K562 (cell line): ENCODE results near the gene TMCO2. TPM values are rescaled to one million over a fixed set of nuclear protein-coding genes. Genes with fewer than 3 reads are reported as not detected.

Experiments
- ATAC-seq: fragments of 200-7000 bp; cut with Tn5 transposase; 3 replicates; pipeline ENCODE4 v1.9.1; 2020; ENCODE audit warnings: moderate library complexity
- BruUV-seq: library from RNA; stranded (reverse); fragments of 400-500 nt; replicated peaks from 2 replicates; lab custom pipeline; 2021; lab: Mats Ljungman, UMichigan
- CTCF ChIA-PET: fragments of 300-600 bp; formaldehyde crosslinking; extraction: SDS; loops from one replicate; lab custom pipeline; 2021; ENCODE audit warnings: low intra/inter-chr PET ratio; lab: Yijun Ruan, JAX
- POLR2A ChIA-PET: fragments of 300-600, 350-650 bp; sonication (Branson Sonifier 250); formaldehyde crosslinking; extraction: SDS; loops from one replicate; lab custom pipeline; 2021; ENCODE audit warnings: antibody characterized with exemption, inconsistent platforms; lab: Yijun Ruan, JAX
- DNase-seq, 4 experiments: peaks; one replicate each; pipeline versions ENCODE4 v3.0.0 to v3.0.0-alpha.2; 2011 to 2018; ENCODE audit warnings: low spot score in 3 of 4, mixed read lengths in 3 of 4; ENCODE audit errors: extremely low read depth in 1 of 4
- FAIRE-seq: peaks from 2 replicates; lab custom pipeline; 2011; peaks lifted over from hg19 to GRCh38; lab: Jason Lieb, UNC
- H2AFZ ChIP-seq: 2 replicates; pipeline ENCODE4 v1.6.0; 2011; ENCODE audit warnings: low read depth, low read length, control low read depth, inconsistent platforms
- H3K27ac ChIP-seq: fragments of 200-600 bp; 3 replicates; pipeline ENCODE4 v1.8.0; 2011; ENCODE audit warnings: low read depth, mild to moderate bottlenecking, control low read depth, inconsistent platforms, low read length, moderate library complexity, mixed read lengths; ENCODE audit errors: extremely low read depth
- H3K27me3 ChIP-seq, 2 experiments: fragments of 300-600 bp in 1 of 2; 2 replicates in 1 of 2; 3 replicates in 1 of 2; pipeline versions ENCODE4 v1.6.0 to v1.8.0; 2011; ENCODE audit warnings: inconsistent platforms in 2 of 2, low read length in 2 of 2, mild to moderate bottlenecking in 1 of 2, mixed read lengths in 1 of 2, moderate library complexity in 1 of 2; ENCODE audit not compliant: control insufficient read depth in 2 of 2, insufficient read depth in 2 of 2
- H3K36me3 ChIP-seq: fragments of 300-600 bp; 3 replicates; pipeline ENCODE4 v1.8.0; 2011; ENCODE audit warnings: mild to moderate bottlenecking, low read length, inconsistent platforms; ENCODE audit not compliant: control insufficient read depth, insufficient read depth
- H3K4me1 ChIP-seq, 2 experiments: fragments of 200-600 bp in 1 of 2; replicated peaks in 1 of 2; 2 replicates in 1 of 2; 3 replicates in 1 of 2; pipeline versions ENCODE4 v1.5.1 to v1.8.0; 2011; ENCODE audit warnings: inconsistent platforms in 2 of 2, low read length in 2 of 2, mild to moderate bottlenecking in 1 of 2, mixed read lengths in 1 of 2, moderate library complexity in 1 of 2; ENCODE audit not compliant: control insufficient read depth in 2 of 2, insufficient read depth in 2 of 2
- H3K4me2 ChIP-seq: 2 replicates; pipeline ENCODE4 v1.6.1; 2011; ENCODE audit warnings: low read length, control low read depth, inconsistent platforms, mixed read lengths; ENCODE audit not compliant: insufficient read depth
- H3K4me3 ChIP-seq: fragments of 200-600 bp; sonication (generic), shearing (Covaris generic); 2 replicates; pipeline ENCODE4 v1.5.1; 2016; ENCODE audit warnings: control low read depth, inconsistent platforms
- H3K79me2 ChIP-seq: fragments of 200-600 bp; 3 replicates; pipeline ENCODE4 v1.8.0; 2011; ENCODE audit warnings: low read length, inconsistent platforms; ENCODE audit not compliant: control insufficient read depth, insufficient read depth
- H3K9ac ChIP-seq, 2 experiments: 2 replicates each; pipeline versions ENCODE4 v1.6.0 to v1.6.1; 2011; ENCODE audit warnings: low read depth in 2 of 2, low read length in 2 of 2, control low read depth in 1 of 2, inconsistent platforms in 1 of 2, mild to moderate bottlenecking in 1 of 2, mixed read lengths in 1 of 2; ENCODE audit not compliant: insufficient read depth in 1 of 2
- H3K9me1 ChIP-seq: one replicate; pipeline ENCODE4 v1.6.0; 2011; ENCODE audit warnings: inconsistent platforms, mild to moderate bottlenecking, low read length, moderate library complexity; ENCODE audit not compliant: control insufficient read depth, insufficient read depth
- H3K9me3 ChIP-seq: replicated peaks from 2 replicates; pipeline ENCODE4 v1.5.1; 2011; ENCODE audit warnings: low read depth, low read length, inconsistent platforms; ENCODE audit not compliant: control insufficient read depth, insufficient read depth
- H4K20me1 ChIP-seq: replicated peaks from 2 replicates; pipeline ENCODE4 v1.6.1; 2011; ENCODE audit warnings: low read length, inconsistent platforms, mixed read lengths; ENCODE audit not compliant: control insufficient read depth, insufficient read depth
- CCAR2 ChIP-seq: fragments of 200-400 bp; formaldehyde crosslinking; IDR thresholded peaks from 2 replicates; pipeline ENCODE4 v1.6.1; 2017; ENCODE audit warnings: mild to moderate bottlenecking, low read depth, low read length
- GTF2B ChIP-seq: IDR thresholded peaks from 2 replicates; pipeline ENCODE4 v1.6.1; 2011; ENCODE audit not compliant: insufficient read length; ENCODE audit errors: extremely low read depth
- NR2C1 ChIP-seq, 2 experiments: fragments of 450-650 bp; IDR thresholded peaks; 2 replicates each; pipeline ENCODE4 v1.6.1; 2017; ENCODE audit warnings: mild to moderate bottlenecking in 2 of 2, antibody characterized with exemption in 1 of 2, inconsistent platforms in 1 of 2, missing compliant biosample characterization in 1 of 2, missing genetic modification characterization in 1 of 2
- RBM15 ChIP-seq: fragments of 200-400 bp; formaldehyde crosslinking; IDR thresholded peaks from 2 replicates; pipeline ENCODE4 v1.6.1; 2018; ENCODE audit warnings: mild to moderate bottlenecking, low read length, moderate library complexity; ENCODE audit not compliant: insufficient read depth
- SMC3 ChIP-seq: conservative IDR thresholded peaks from 2 replicates; pipeline ENCODE4 v1.6.1; 2011; ENCODE audit warnings: low read depth, low read length, improper control_type of control experiment; ENCODE audit not compliant: insufficient read depth
- SUPT5H ChIP-seq: fragments of 450-650 bp; IDR thresholded peaks from 2 replicates; pipeline ENCODE4 v1.6.1; 2016
- ZNF76 ChIP-seq: fragments of 250-450 bp; sonication (Bioruptor Pico); IDR thresholded peaks from 2 replicates; pipeline ENCODE4 v1.4.0; 2020; ENCODE audit warnings: mild to moderate bottlenecking, moderate library complexity, borderline replicate concordance
- WGBS: fragments of 100-300 bp; shearing (Covaris generic); methylation state at CpG from one replicate; pipeline ENCODE4 v1.1.6; 2016; ENCODE audit warnings: low coverage, mixed read lengths; ENCODE audit not compliant: insufficient coverage; ENCODE audit errors: missing lambda C conversion rate; 5-methylcytosine and 5-hydroxymethylcytosine counted together
- in situ Hi-C: fragments of 300-500 bp; cut with MboI; formaldehyde crosslinking; loops from 4 replicates; pipeline ENCODE4 v1.15.0; 2018; ENCODE audit warnings: inconsistent platforms, mixed read lengths
- intact Hi-C: fragments of 100-400 bp; cut with micrococcal nuclease; formaldehyde crosslinking; loops from 2 replicates; pipeline ENCODE4 v1.14.2; 2022
- polyA plus RNA-seq, 8 experiments: library from polyadenylated mRNA; depleted of rRNA in 4 of 8; stranded (reverse) in 5 of 8; unstranded in 3 of 8; fragments of >200 nt; fragmentation: Nextera tagmentation in 2 of 8; fragmentation: Illumina TruSeq in 1 of 8; extraction: Ambion mirVana in 2 of 8; extraction: Trizol in 1 of 8; gene quantifications; 2 replicates each; pipeline versions ENCODE4 v1.2.1 to v1.2.3, GENCODE V29; 2011 to 2014; ENCODE audit warnings: inconsistent platforms in 1 of 8, missing spikeins in 1 of 8
- total RNA-seq, 7 experiments: library from RNA; depleted of rRNA in 6 of 7; stranded (reverse); fragments of >200 nt in 6 of 7; fragmentation: Illumina TruSeq in 2 of 7; extraction: Trizol in 2 of 7; gene quantifications; 2 replicates each; pipeline versions ENCODE4 v1.2.1 to v1.2.3, GENCODE V29; 2011 to 2021; ENCODE audit warnings: low replicate concordance in 1 of 7
- TF ChIP-seq, protein P1 (sequence below): sonication (generic); formaldehyde crosslinking; IDR thresholded peaks from 2 replicates; pipeline ENCODE4 v1.9.0; 2022; ENCODE audit warnings: mild to moderate bottlenecking, missing genetic modification reagents
- TF ChIP-seq, protein P2 (sequence below): conservative IDR thresholded peaks from 2 replicates; pipeline ENCODE4 v1.6.1; 2011; ENCODE audit warnings: low read depth, mild to moderate bottlenecking, low read length; ENCODE audit not compliant: control insufficient read depth
- TF ChIP-seq, protein P3 (sequence below): fragments of 450-650 bp; IDR thresholded peaks from 2 replicates; pipeline ENCODE4 v1.6.1; 2017; ENCODE audit warnings: antibody characterized with exemption, mild to moderate bottlenecking
- TF ChIP-seq, protein P4 (sequence below): fragments of 150-350 bp; conservative IDR thresholded peaks from 2 replicates; pipeline ENCODE4 v1.6.1; 2014; ENCODE audit warnings: low read length

Gene TMCO2
- total and polyA plus RNA-seq, 9 of the 15 experiments (the other 6 are each of a cell fraction or from before 2014, with no cell fraction given), result not detected

DNA sequence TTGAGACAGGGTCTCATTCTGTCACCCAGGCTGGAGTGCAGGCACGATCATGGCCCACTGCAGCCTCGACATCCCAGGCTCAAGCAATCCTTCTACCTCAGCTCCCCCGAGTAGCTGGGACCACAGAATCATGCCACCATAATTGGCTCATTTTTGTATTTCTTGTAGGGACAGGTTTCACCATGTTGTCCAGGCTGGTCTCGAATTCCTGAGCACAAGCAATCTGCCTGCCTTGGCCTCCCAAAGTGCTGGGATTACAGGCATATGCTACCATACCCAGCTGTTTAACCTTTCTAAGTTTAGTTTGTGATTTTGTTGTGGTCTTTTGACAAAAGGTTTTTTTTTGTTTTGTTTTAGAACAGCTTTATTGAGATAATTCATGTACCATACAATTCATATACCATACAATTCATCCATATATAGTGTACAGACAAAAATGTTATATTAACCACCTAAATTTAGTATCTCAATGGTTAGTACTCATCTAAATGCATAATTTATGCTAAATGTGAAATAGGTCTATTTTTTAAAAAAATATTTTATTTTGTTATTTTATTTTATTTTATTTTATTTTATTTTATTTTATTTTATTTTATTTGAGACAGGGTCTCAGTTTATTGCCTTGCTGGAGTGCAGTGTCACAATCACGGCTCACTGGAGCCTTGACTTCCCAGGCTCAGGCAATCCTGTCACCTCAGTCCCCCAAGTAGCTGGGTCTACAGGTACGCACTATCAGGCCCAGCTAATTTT lies 19.2 kb downstream of the TMCO2 start:
- Histone ChIP-seq H3K79me2 (peaks cover 39% of the 10 kb centered on the region), H2AFZ (no peak overlapping the region), H3K27ac (no peak overlapping the region), H3K4me2 (no peak overlapping the region), H3K9me1 (no peaks in the 10 kb centered on the region), H4K20me1 (no peaks in the 10 kb centered on the region), H3K9ac (no peak overlapping the region), H3K9me3 (no peaks in the 10 kb centered on the region), H3K4me1 (no peaks in the 10 kb centered on the region), H3K4me3 (no peak overlapping the region), H3K27me3 (no peaks in the 10 kb centered on the region), H3K36me3 (peaks cover 93% of the 10 kb centered on the region)
- BruUV-seq, result no TSS peak
- POLR2A ChIA-PET, result interaction anchor here (0.6 to 1.3 kb wide), 5 partner anchors 11 to 183 kb away, joined by 3 to 4 read pairs (median 4); partner anchors contain the start of gene TMCO2
- FAIRE-seq, result peak; percentile 29
- WGBS, result 97% methylated on average over 5 of the region's 6 CpGs
- CTCF ChIA-PET, result no interaction called here
- ATAC-seq, result no peak
- intact Hi-C loops, result no loop called here
- in situ Hi-C loops, result no loop called here
- DNase-seq, result no peak
- TF ChIP-seq GTF2B (no peak), ZNF76 (CRISPR knock-in tag) (no peak), SUPT5H (no peak), CCAR2 (no peak), RBM15 (no peak), NR2C1 (IDR thresholded peaks at IDR 0.05) (no peak), NR2C1 (tag; IDR thresholded peaks at IDR 0.05) (no peak), SMC3 (no peak)
- TF ChIP-seq, protein P1, sequence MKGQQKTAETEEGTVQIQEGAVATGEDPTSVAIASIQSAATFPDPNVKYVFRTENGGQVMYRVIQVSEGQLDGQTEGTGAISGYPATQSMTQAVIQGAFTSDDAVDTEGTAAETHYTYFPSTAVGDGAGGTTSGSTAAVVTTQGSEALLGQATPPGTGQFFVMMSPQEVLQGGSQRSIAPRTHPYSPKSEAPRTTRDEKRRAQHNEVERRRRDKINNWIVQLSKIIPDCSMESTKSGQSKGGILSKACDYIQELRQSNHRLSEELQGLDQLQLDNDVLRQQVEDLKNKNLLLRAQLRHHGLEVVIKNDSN (CRISPR knock-in tag), result no peak
- TF ChIP-seq, protein P2, sequence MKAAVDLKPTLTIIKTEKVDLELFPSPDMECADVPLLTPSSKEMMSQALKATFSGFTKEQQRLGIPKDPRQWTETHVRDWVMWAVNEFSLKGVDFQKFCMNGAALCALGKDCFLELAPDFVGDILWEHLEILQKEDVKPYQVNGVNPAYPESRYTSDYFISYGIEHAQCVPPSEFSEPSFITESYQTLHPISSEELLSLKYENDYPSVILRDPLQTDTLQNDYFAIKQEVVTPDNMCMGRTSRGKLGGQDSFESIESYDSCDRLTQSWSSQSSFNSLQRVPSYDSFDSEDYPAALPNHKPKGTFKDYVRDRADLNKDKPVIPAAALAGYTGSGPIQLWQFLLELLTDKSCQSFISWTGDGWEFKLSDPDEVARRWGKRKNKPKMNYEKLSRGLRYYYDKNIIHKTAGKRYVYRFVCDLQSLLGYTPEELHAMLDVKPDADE, result no peak
- TF ChIP-seq, protein P3, sequence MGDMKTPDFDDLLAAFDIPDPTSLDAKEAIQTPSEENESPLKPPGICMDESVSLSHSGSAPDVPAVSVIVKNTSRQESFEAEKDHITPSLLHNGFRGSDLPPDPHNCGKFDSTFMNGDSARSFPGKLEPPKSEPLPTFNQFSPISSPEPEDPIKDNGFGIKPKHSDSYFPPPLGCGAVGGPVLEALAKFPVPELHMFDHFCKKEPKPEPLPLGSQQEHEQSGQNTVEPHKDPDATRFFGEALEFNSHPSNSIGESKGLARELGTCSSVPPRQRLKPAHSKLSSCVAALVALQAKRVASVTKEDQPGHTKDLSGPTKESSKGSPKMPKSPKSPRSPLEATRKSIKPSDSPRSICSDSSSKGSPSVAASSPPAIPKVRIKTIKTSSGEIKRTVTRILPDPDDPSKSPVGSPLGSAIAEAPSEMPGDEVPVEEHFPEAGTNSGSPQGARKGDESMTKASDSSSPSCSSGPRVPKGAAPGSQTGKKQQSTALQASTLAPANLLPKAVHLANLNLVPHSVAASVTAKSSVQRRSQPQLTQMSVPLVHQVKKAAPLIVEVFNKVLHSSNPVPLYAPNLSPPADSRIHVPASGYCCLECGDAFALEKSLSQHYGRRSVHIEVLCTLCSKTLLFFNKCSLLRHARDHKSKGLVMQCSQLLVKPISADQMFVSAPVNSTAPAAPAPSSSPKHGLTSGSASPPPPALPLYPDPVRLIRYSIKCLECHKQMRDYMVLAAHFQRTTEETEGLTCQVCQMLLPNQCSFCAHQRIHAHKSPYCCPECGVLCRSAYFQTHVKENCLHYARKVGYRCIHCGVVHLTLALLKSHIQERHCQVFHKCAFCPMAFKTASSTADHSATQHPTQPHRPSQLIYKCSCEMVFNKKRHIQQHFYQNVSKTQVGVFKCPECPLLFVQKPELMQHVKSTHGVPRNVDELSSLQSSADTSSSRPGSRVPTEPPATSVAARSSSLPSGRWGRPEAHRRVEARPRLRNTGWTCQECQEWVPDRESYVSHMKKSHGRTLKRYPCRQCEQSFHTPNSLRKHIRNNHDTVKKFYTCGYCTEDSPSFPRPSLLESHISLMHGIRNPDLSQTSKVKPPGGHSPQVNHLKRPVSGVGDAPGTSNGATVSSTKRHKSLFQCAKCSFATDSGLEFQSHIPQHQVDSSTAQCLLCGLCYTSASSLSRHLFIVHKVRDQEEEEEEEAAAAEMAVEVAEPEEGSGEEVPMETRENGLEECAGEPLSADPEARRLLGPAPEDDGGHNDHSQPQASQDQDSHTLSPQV, result no peak
- TF ChIP-seq, protein P4, sequence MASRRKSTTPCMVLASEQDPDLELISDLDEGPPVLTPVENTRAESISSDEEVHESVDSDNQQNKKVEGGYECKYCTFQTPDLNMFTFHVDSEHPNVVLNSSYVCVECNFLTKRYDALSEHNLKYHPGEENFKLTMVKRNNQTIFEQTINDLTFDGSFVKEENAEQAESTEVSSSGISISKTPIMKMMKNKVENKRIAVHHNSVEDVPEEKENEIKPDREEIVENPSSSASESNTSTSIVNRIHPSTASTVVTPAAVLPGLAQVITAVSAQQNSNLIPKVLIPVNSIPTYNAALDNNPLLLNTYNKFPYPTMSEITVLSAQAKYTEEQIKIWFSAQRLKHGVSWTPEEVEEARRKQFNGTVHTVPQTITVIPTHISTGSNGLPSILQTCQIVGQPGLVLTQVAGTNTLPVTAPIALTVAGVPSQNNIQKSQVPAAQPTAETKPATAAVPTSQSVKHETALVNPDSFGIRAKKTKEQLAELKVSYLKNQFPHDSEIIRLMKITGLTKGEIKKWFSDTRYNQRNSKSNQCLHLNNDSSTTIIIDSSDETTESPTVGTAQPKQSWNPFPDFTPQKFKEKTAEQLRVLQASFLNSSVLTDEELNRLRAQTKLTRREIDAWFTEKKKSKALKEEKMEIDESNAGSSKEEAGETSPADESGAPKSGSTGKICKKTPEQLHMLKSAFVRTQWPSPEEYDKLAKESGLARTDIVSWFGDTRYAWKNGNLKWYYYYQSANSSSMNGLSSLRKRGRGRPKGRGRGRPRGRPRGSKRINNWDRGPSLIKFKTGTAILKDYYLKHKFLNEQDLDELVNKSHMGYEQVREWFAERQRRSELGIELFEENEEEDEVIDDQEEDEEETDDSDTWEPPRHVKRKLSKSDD, result no peak
